Measurements from ENCODE around the gene DMD. TPM values are rescaled to one million over a fixed set of nuclear protein-coding genes. Genes with fewer than 3 reads are reported as not detected.

DMD gene
- total RNA-seq, 1 donor from 2014 or later: 30.6 TPM

GRCh38 chrX:31201503-31201902, 2009.8 kb downstream of the DMD start:
- Histone ChIP-seq H3K4me3 (no peak overlapping the region), H3K36me3 (peaks cover 4% of the 10 kb centered on the region), H3K27ac (no peak overlapping the region), H3K79me2 (ENCODE audit: low read depth) (no peaks in the 10 kb centered on the region), H2AFZ (replicated peaks) (no peak overlapping the region), H4K20me1 (ENCODE audit: low read depth) (no peaks in the 10 kb centered on the region), H3K4me2 (no peak overlapping the region), H3K9ac (no peak overlapping the region), H3K4me1 (no peaks in the 10 kb centered on the region), H3K27me3 (no peaks in the 10 kb centered on the region), H3K9me3 (ENCODE audit: low read depth) (no peaks in the 10 kb centered on the region), H3F3A (ENCODE audit: low read depth) (no peaks in the 10 kb centered on the region)
- no peak overlapping the region for H3K27ac Mint-ChIP-seq
- H3K9me3 Mint-ChIP-seq: no peaks in the 10 kb centered on the region
- DNase-seq (ENCODE audit: low spot score): no peak
- no peak overlapping the region for H3K4me3 Mint-ChIP-seq
- H3K36me3 Mint-ChIP-seq: peaks cover 10% of the 10 kb centered on the region
- no peaks in the 10 kb centered on the region for H3K27me3 Mint-ChIP-seq (ENCODE audit: insufficient read depth, low read depth)
- H3K4me1 Mint-ChIP-seq: no peaks in the 10 kb centered on the region
- TF ChIP-seq EZH2phosphoT487 (IDR thresholded peaks at IDR 0.05) (no peak), EZH2 (IDR thresholded peaks at IDR 0.05) (no peak), CTCF (IDR thresholded peaks at IDR 0.05) (no peak)

DNA sequence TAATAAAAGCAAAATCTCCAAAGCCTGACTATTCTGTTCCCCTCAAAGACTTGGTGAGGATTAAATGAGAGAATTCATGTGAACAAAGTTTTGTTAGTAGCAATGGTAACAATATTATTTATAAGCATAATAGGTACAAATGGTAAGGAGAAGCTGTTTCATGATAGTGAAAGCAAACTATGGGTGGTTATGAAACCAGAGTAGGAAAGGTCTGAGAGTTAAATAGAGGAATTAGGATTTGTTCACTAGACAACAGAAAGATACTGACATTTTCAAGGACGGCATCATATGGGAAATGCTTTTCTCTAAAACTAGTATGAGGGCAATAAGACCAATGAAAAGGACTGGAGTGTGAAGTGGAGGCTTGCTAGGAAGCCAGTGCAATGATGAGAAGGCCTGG, 2010.9 kb downstream of the DMD start:
- Histone ChIP-seq H3K27me3 (no peaks in the 10 kb centered on the region), H3K9me3 (ENCODE audit: low read depth) (no peaks in the 10 kb centered on the region), H3K9ac (no peak overlapping the region), H3K4me2 (no peak overlapping the region), H3K79me2 (ENCODE audit: low read depth) (no peaks in the 10 kb centered on the region), H3K27ac (no peak overlapping the region), H3K36me3 (peaks cover 4% of the 10 kb centered on the region), H3K4me1 (no peaks in the 10 kb centered on the region), H3F3A (ENCODE audit: low read depth) (no peaks in the 10 kb centered on the region), H4K20me1 (ENCODE audit: low read depth) (no peaks in the 10 kb centered on the region), H3K4me3 (no peak overlapping the region), H2AFZ (replicated peaks) (no peak overlapping the region)
- Mint-ChIP-seq H3K27ac (no peak overlapping the region), H3K36me3 (peaks cover 11% of the 10 kb centered on the region), H3K4me1 (no peaks in the 10 kb centered on the region), H3K27me3 (ENCODE audit: insufficient read depth, low read depth) (no peaks in the 10 kb centered on the region), H3K9me3 (no peaks in the 10 kb centered on the region), H3K4me3 (no peak overlapping the region)
- no peak for DNase-seq (ENCODE audit: low spot score)
- TF ChIP-seq EZH2 (IDR thresholded peaks at IDR 0.05) (no peak), CTCF (IDR thresholded peaks at IDR 0.05) (no peak), EZH2phosphoT487 (IDR thresholded peaks at IDR 0.05) (no peak)

DNA sequence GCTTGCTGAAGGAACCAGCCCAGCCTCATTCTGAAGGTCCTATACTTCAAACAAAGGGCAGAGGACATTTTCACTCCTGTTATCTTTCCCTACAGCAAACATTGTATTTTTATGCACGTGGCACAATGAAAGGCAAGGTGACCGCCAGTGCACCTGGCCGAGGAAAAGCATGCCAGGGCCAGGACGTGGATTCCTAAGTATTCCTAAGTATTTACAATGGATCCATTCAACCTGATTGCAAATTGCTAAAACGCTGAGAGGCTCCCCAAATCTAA, 2011.6 kb downstream of the DMD start:
- Mint-ChIP-seq H3K27ac (no peak overlapping the region), H3K9me3 (no peaks in the 10 kb centered on the region), H3K4me3 (no peak overlapping the region), H3K4me1 (no peaks in the 10 kb centered on the region), H3K36me3 (peaks cover 13% of the 10 kb centered on the region), H3K27me3 (ENCODE audit: insufficient read depth, low read depth) (no peaks in the 10 kb centered on the region)
- Histone ChIP-seq H3K79me2 (ENCODE audit: low read depth) (no peaks in the 10 kb centered on the region), H3K4me3 (no peak overlapping the region), H3K4me1 (no peaks in the 10 kb centered on the region), H3K9me3 (ENCODE audit: low read depth) (no peaks in the 10 kb centered on the region), H3K27me3 (no peaks in the 10 kb centered on the region), H4K20me1 (ENCODE audit: low read depth) (no peaks in the 10 kb centered on the region), H3F3A (ENCODE audit: low read depth) (no peaks in the 10 kb centered on the region), H2AFZ (replicated peaks) (no peak overlapping the region), H3K36me3 (no peaks in the 10 kb centered on the region), H3K9ac (no peak overlapping the region), H3K27ac (no peak overlapping the region), H3K4me2 (no peak overlapping the region)
- DNase-seq (ENCODE audit: low spot score): no peak
- TF ChIP-seq EZH2phosphoT487 (IDR thresholded peaks at IDR 0.05) (no peak), CTCF (IDR thresholded peaks at IDR 0.05) (no peak), EZH2 (IDR thresholded peaks at IDR 0.05) (no peak)

Measured in neural progenitor cell (in vitro differentiated cells).